Smooth muscle cell (in vitro differentiated cells): ENCODE measurements around the gene ACTR6. TPM values are rescaled to one million over a fixed set of nuclear protein-coding genes. Genes with fewer than 3 reads are reported as not detected.

Source experiments
- DNase-seq: peaks from one replicate; lab custom pipeline; 2025; ENCODE audit not compliant: unreplicated experiment; lab: John Stamatoyannopoulos, UW
- H2AFZ ChIP-seq: fragments of 200-600 bp; sonication (generic); 2 replicates; pipeline ENCODE4 v1.6.0; 2016; ENCODE audit warnings: antibody characterized with exemption, low read depth, mild to moderate bottlenecking
- H3F3A ChIP-seq: fragments of 200-600 bp; sonication (generic); 2 replicates; pipeline ENCODE4 v1.6.0; 2017; ENCODE audit warnings: antibody characterized with exemption, low read depth
- H3K27ac ChIP-seq: fragments of 200-600 bp; sonication (generic); 2 replicates; pipeline ENCODE4 v1.5.1; 2016; ENCODE audit warnings: low read depth, mild to moderate bottlenecking
- H3K27me3 ChIP-seq: fragments of 200-600 bp; sonication (generic); 2 replicates; pipeline ENCODE4 v1.6.1; 2016; ENCODE audit warnings: low read depth, mild to moderate bottlenecking
- H3K36me3 ChIP-seq: fragments of 200-600 bp; sonication (generic); 2 replicates; pipeline ENCODE4 v1.5.1; 2016; ENCODE audit warnings: low read depth
- H3K4me1 ChIP-seq: fragments of 200-600 bp; sonication (generic); 2 replicates; pipeline ENCODE4 v1.5.1; 2016; ENCODE audit warnings: low read depth
- H3K4me2 ChIP-seq: fragments of 200-600 bp; sonication (generic); 2 replicates; pipeline ENCODE4 v1.6.0; 2016; ENCODE audit warnings: mild to moderate bottlenecking
- H3K4me3 ChIP-seq: fragments of 200-600 bp; sonication (generic); 2 replicates; pipeline ENCODE4 v1.5.1; 2016; ENCODE audit warnings: mild to moderate bottlenecking
- H3K79me2 ChIP-seq: fragments of 200-600 bp; sonication (generic); 2 replicates; pipeline ENCODE4 v1.6.0; 2016; ENCODE audit warnings: low read depth, mild to moderate bottlenecking
- H3K9ac ChIP-seq: fragments of 200-600 bp; sonication (generic); 2 replicates; pipeline ENCODE4 v1.6.0; 2016; ENCODE audit warnings: low read depth
- H3K9me3 ChIP-seq: fragments of 200-600 bp; sonication (generic); replicated peaks from 2 replicates; pipeline ENCODE4 v1.5.1; 2016; ENCODE audit warnings: low read depth
- H4K20me1 ChIP-seq: fragments of 200-600 bp; sonication (generic); 2 replicates; pipeline ENCODE4 v1.6.0; 2016; ENCODE audit warnings: low read depth
- WGBS: methylation state at CpG from one replicate; pipeline ENCODE4 v1.1.7; 2016; ENCODE audit warnings: low lambda C conversion rate; 5-methylcytosine and 5-hydroxymethylcytosine counted together
- polyA plus RNA-seq: library from polyadenylated mRNA; unstranded; fragments of >200 nt; fragmentation: Nextera tagmentation; extraction: Ambion mirVana; gene quantifications from 2 replicates; pipeline ENCODE4 v1.2.1, GENCODE V29; 2016
- total RNA-seq: library from RNA; depleted of rRNA; stranded (reverse); fragments of >200 nt; gene quantifications from 2 replicates; pipeline ENCODE4 v1.2.3, GENCODE V29; 2014
- TF ChIP-seq, protein P1 (sequence below): fragments of 200-600 bp; sonication (generic); IDR thresholded peaks from 2 replicates; pipeline ENCODE4 v1.5.1; 2017; ENCODE audit warnings: borderline replicate concordance, mild to moderate bottlenecking, antibody characterized with exemption; ENCODE audit not compliant: insufficient read depth, poor library complexity, severe bottlenecking

The ACTR6 gene
- total and polyA plus RNA-seq, 2 experiments from 2014 or later, result 21.7 to 27.3 TPM

- Histone ChIP-seq H3K27ac (no peak overlapping the region), H3K27me3 (no peaks in the 10 kb centered on the region), H2AFZ (no peak overlapping the region), H3K9ac (no peak overlapping the region), H4K20me1 (no peaks in the 10 kb centered on the region), H3K4me2 (no peak overlapping the region), H3F3A (no peaks in the 10 kb centered on the region), H3K36me3 (no peaks in the 10 kb centered on the region), H3K9me3 (no peaks in the 10 kb centered on the region), H3K79me2 (no peaks in the 10 kb centered on the region), H3K4me1 (no peaks in the 10 kb centered on the region), H3K4me3 (no peak overlapping the region)
- DNase-seq, result no peak
- WGBS, result 97% methylated on average over 4 of the region's 4 CpGs
- TF ChIP-seq, protein P1, sequence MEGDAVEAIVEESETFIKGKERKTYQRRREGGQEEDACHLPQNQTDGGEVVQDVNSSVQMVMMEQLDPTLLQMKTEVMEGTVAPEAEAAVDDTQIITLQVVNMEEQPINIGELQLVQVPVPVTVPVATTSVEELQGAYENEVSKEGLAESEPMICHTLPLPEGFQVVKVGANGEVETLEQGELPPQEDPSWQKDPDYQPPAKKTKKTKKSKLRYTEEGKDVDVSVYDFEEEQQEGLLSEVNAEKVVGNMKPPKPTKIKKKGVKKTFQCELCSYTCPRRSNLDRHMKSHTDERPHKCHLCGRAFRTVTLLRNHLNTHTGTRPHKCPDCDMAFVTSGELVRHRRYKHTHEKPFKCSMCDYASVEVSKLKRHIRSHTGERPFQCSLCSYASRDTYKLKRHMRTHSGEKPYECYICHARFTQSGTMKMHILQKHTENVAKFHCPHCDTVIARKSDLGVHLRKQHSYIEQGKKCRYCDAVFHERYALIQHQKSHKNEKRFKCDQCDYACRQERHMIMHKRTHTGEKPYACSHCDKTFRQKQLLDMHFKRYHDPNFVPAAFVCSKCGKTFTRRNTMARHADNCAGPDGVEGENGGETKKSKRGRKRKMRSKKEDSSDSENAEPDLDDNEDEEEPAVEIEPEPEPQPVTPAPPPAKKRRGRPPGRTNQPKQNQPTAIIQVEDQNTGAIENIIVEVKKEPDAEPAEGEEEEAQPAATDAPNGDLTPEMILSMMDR, result no peak
Measured at GRCh38 chr12:100247765-100248164, 47.1 kb downstream of the ACTR6 start.

DNA sequence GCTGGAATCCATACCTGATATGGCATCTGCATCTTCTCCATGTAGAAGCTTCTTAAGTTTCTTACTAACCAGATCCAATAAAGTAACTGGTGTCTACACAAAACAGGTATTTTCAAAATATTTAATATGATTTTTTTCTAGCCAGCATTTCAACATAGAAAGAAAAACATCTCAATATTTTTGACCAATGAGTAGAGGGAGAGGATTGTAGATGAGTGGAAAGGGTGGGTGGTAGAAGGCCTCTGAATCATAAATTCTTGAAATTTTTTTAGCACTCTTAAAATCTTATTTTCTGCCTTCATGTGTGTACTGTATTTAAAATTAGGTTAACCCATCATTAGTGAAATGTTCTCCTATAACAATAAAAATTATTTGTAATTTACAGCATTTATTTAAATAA lies 48.3 kb downstream of the ACTR6 start:
- H3K4me2 ChIP-seq, result no peak overlapping the region
- H3K4me3 ChIP-seq, result no peak overlapping the region
- H4K20me1 ChIP-seq, result no peaks in the 10 kb centered on the region
- TF ChIP-seq, protein P1, result no peak
- H3K27me3 ChIP-seq, result no peaks in the 10 kb centered on the region
- no peak for DNase-seq
- H3K36me3 ChIP-seq, result no peaks in the 10 kb centered on the region
- no peaks in the 10 kb centered on the region for H3K9me3 ChIP-seq
- H3F3A ChIP-seq, result no peaks in the 10 kb centered on the region
- peak overlapping the region; percentile 15 for H2AFZ ChIP-seq
- no peaks in the 10 kb centered on the region for H3K4me1 ChIP-seq
- H3K79me2 ChIP-seq, result no peaks in the 10 kb centered on the region
- no peak overlapping the region for H3K9ac ChIP-seq
- peak overlapping the region; percentile 13 for H3K27ac ChIP-seq

DNA sequence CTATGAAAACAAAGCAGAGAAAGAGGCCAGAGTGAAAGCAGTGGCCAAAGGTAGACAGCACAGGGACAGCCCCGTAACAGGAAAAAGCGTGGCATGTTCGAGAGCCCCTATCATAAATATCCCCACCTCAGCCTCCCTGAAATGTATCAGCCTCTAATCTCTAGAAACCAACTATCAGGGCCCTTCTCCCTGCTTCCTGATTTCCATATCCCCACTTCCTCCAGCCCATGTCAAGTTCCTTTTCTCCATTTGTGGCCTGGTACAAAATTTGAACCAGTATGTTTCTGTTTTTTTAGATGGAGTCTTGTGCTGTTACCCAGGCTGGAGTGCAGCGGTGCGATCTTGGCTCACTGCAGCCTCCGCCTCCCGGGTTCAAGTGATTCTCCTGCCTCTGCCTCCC lies 49.3 kb downstream of the ACTR6 start:
- H3K9ac ChIP-seq, result no peak overlapping the region
- DNase-seq, result no peak
- H3F3A ChIP-seq, result no peaks in the 10 kb centered on the region
- no peaks in the 10 kb centered on the region for H3K27me3 ChIP-seq
- TF ChIP-seq, protein P1, result no peak
- no peak overlapping the region for H3K27ac ChIP-seq
- no peaks in the 10 kb centered on the region for H3K79me2 ChIP-seq
- no peak overlapping the region for H3K4me2 ChIP-seq
- no peaks in the 10 kb centered on the region for H3K36me3 ChIP-seq
- over 99% methylated on average over 7 of the region's 7 CpGs for WGBS
- no peaks in the 10 kb centered on the region for H3K4me1 ChIP-seq
- H3K9me3 ChIP-seq, result no peaks in the 10 kb centered on the region
- no peak overlapping the region for H2AFZ ChIP-seq
- no peak overlapping the region for H3K4me3 ChIP-seq
- H4K20me1 ChIP-seq, result no peaks in the 10 kb centered on the region

DNA sequence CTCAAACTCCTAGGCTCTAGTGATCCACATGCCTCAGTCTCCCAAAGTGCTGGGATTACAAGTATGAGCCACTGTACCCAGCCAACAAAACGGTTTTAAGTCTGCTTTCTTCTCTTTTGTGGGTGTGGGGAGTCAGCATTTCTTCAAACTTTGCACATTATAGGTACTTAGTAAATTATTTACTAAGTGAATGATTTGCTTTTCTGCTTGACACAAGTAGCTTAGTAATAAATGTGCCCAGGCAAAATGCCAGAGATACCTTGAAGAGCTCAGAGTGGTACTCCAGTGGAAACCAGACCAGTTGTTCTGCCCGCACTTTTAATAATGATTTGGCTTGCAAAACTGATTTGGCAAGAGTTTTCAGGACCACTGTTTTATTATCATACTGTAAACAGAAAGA lies 51.3 kb downstream of the ACTR6 start:
- no peaks in the 10 kb centered on the region for H3K4me1 ChIP-seq
- H3K4me3 ChIP-seq, result no peak overlapping the region
- TF ChIP-seq, protein P1, result no peak
- H3F3A ChIP-seq, result no peaks in the 10 kb centered on the region
- no peak overlapping the region for H3K9ac ChIP-seq
- 83% methylated on average over 2 of the region's 2 CpGs for WGBS
- no peaks in the 10 kb centered on the region for H3K79me2 ChIP-seq
- H3K4me2 ChIP-seq, result no peak overlapping the region
- no peak overlapping the region for H3K27ac ChIP-seq
- H3K36me3 ChIP-seq, result no peaks in the 10 kb centered on the region
- no peak for DNase-seq
- H3K9me3 ChIP-seq, result no peaks in the 10 kb centered on the region
- no peaks in the 10 kb centered on the region for H3K27me3 ChIP-seq
- no peaks in the 10 kb centered on the region for H4K20me1 ChIP-seq
- no peak overlapping the region for H2AFZ ChIP-seq
